Memory B cell (primary cell): ENCODE results near the gene OPA3.
A peak's percentile ranks its signal among the peaks of the same experiment; 100 is the strongest.

Experiments
- ATAC-seq: fragments of 150-1000 bp; cut with Tn5 transposase; 2 replicates; pipeline ENCODE4 v1.10.0; 2021; ENCODE audit warnings: low read depth, mild to moderate bottlenecking, moderate library complexity
- DNase-seq, 2 donors: peaks; one replicate each; pipeline ENCODE4 v3.0.0; 2022; ENCODE audit warnings: low spot score in 2 of 2
- H3K27ac Mint-ChIP-seq: one replicate; pipeline ENCODE4 v1.8.0; 2022; ENCODE audit warnings: mild to moderate bottlenecking, moderate library complexity, mixed read lengths
- H3K27me3 Mint-ChIP-seq: one replicate; pipeline ENCODE4 v1.8.0; 2022; ENCODE audit warnings: mixed read lengths
- H3K36me3 Mint-ChIP-seq: one replicate; pipeline ENCODE4 v1.8.0; 2022; ENCODE audit warnings: mild to moderate bottlenecking, mixed read lengths
- H3K4me1 Mint-ChIP-seq: one replicate; pipeline ENCODE4 v1.8.0; 2022; ENCODE audit warnings: mixed read lengths
- H3K4me3 Mint-ChIP-seq: one replicate; pipeline ENCODE4 v1.8.0; 2022; ENCODE audit warnings: mild to moderate bottlenecking, moderate library complexity, mixed read lengths
- H3K9me3 Mint-ChIP-seq: one replicate; pipeline ENCODE4 v1.8.0; 2022; ENCODE audit warnings: mixed read lengths

The OPA3 gene

GRCh38 chr19:45528744-45529419, 55.7 kb downstream of the OPA3 start:
- peak overlapping the region; percentile 45 for H3K27ac Mint-ChIP-seq

GRCh38 chr19:45528149-45528743, 56.4 kb downstream of the OPA3 start:
- peak overlapping the region; percentile 72 for H3K27ac Mint-ChIP-seq
- H3K9me3 Mint-ChIP-seq: no peaks in the 10 kb centered on the region
- peaks cover 17% of the 10 kb centered on the region for H3K4me1 Mint-ChIP-seq
- H3K36me3 Mint-ChIP-seq: peaks cover 15% of the 10 kb centered on the region
- H3K4me3 Mint-ChIP-seq: peak overlapping the region; percentile 38
- DNase-seq (no peak), ATAC-seq (no peak)
- no peaks in the 10 kb centered on the region for H3K27me3 Mint-ChIP-seq

More at GRCh38 chr19:45528744-45529419, 55.7 kb downstream of the OPA3 start:
- ATAC-seq (peak; percentile 39), DNase-seq (no peak)
- Mint-ChIP-seq H3K4me1 (peaks cover 12% of the 10 kb centered on the region), H3K27me3 (no peaks in the 10 kb centered on the region), H3K36me3 (peaks cover 12% of the 10 kb centered on the region), H3K9me3 (no peaks in the 10 kb centered on the region), H3K4me3 (peak overlapping the region; percentile 66)

- ATAC-seq (no peak), DNase-seq (no peak)
- peaks cover 15% of the 10 kb centered on the region for H3K36me3 Mint-ChIP-seq
- H3K27ac Mint-ChIP-seq: peak overlapping the region; percentile 72
- H3K4me1 Mint-ChIP-seq: peaks cover 17% of the 10 kb centered on the region
- H3K4me3 Mint-ChIP-seq: peak overlapping the region; percentile 38
- H3K27me3 Mint-ChIP-seq: no peaks in the 10 kb centered on the region
- H3K9me3 Mint-ChIP-seq: no peaks in the 10 kb centered on the region
Observed at GRCh38 chr19:45527731-45528130, 56.9 kb downstream of the OPA3 start.

- no peak for DNase-seq
- no peak overlapping the region for H3K4me3 Mint-ChIP-seq
- no peaks in the 10 kb centered on the region for H3K9me3 Mint-ChIP-seq
- H3K27me3 Mint-ChIP-seq: no peaks in the 10 kb centered on the region
- no peak overlapping the region for H3K27ac Mint-ChIP-seq
- H3K36me3 Mint-ChIP-seq: peaks cover 13% of the 10 kb centered on the region
- H3K4me1 Mint-ChIP-seq: peaks cover 18% of the 10 kb centered on the region
- no peak for ATAC-seq
Observed at GRCh38 chr19:45526971-45527370, 57.6 kb downstream of the OPA3 start.

- no peak for ATAC-seq
Observed at GRCh38 chr19:45526143-45526542, 58.5 kb downstream of the OPA3 start.

GRCh38 chr19:45524575-45525129, 60.0 kb downstream of the OPA3 start:
- DNase-seq: no peak
- Mint-ChIP-seq H3K4me1 (peaks cover 21% of the 10 kb centered on the region), H3K9me3 (no peaks in the 10 kb centered on the region), H3K27ac (no peak overlapping the region), H3K36me3 (peaks cover 15% of the 10 kb centered on the region), H3K4me3 (no peak overlapping the region), H3K27me3 (no peaks in the 10 kb centered on the region)
- ATAC-seq: no peak

More at GRCh38 chr19:45526143-45526542, 58.5 kb downstream of the OPA3 start:
- no peaks in the 10 kb centered on the region for H3K27me3 Mint-ChIP-seq
- peak overlapping the region; percentile 60 for H3K27ac Mint-ChIP-seq
- H3K9me3 Mint-ChIP-seq: no peaks in the 10 kb centered on the region
- no peak for DNase-seq
- H3K4me3 Mint-ChIP-seq: no peak overlapping the region
- H3K4me1 Mint-ChIP-seq: peaks cover 21% of the 10 kb centered on the region
- peaks cover 11% of the 10 kb centered on the region for H3K36me3 Mint-ChIP-seq

- H3K4me3 Mint-ChIP-seq: no peak overlapping the region
- H3K27ac Mint-ChIP-seq: peak overlapping the region; percentile 52
- H3K4me1 Mint-ChIP-seq: peaks cover 21% of the 10 kb centered on the region
- H3K9me3 Mint-ChIP-seq: no peaks in the 10 kb centered on the region
- H3K36me3 Mint-ChIP-seq: peaks cover 15% of the 10 kb centered on the region
- peak; percentile 84 for DNase-seq
- ATAC-seq: peak; percentile 95
- H3K27me3 Mint-ChIP-seq: no peaks in the 10 kb centered on the region
Observed at GRCh38 chr19:45523642-45524256, 60.9 kb downstream of the OPA3 start.

- DNase-seq: no peak
- H3K4me1 Mint-ChIP-seq: peaks cover 12% of the 10 kb centered on the region
- H3K27ac Mint-ChIP-seq: peak overlapping the region; percentile 38
- no peaks in the 10 kb centered on the region for H3K9me3 Mint-ChIP-seq
- ATAC-seq: no peak
- H3K36me3 Mint-ChIP-seq: peaks cover 22% of the 10 kb centered on the region
- H3K4me3 Mint-ChIP-seq: no peak overlapping the region
- no peaks in the 10 kb centered on the region for H3K27me3 Mint-ChIP-seq
Observed at GRCh38 chr19:45522010-45522941, 62.3 kb downstream of the OPA3 start.

- no peaks in the 10 kb centered on the region for H3K27me3 Mint-ChIP-seq
- H3K36me3 Mint-ChIP-seq: peaks cover 21% of the 10 kb centered on the region
- ATAC-seq: no peak
- no peaks in the 10 kb centered on the region for H3K9me3 Mint-ChIP-seq
- peaks cover 33% of the 10 kb centered on the region for H3K4me1 Mint-ChIP-seq
- no peak for DNase-seq
- H3K27ac Mint-ChIP-seq: no peak overlapping the region
- H3K4me3 Mint-ChIP-seq: no peak overlapping the region
Observed at GRCh38 chr19:45518469-45518826, 66.2 kb downstream of the OPA3 start.

GRCh38 chr19:45517641-45518468, 66.7 kb downstream of the OPA3 start:
- DNase-seq: no peak
- Mint-ChIP-seq H3K9me3 (no peaks in the 10 kb centered on the region), H3K4me1 (peaks cover 36% of the 10 kb centered on the region), H3K27ac (peak overlapping the region; percentile 85), H3K36me3 (peaks cover 21% of the 10 kb centered on the region), H3K27me3 (no peaks in the 10 kb centered on the region), H3K4me3 (no peak overlapping the region)
- no peak for ATAC-seq

- H3K36me3 Mint-ChIP-seq: peaks cover 21% of the 10 kb centered on the region
- no peak for ATAC-seq
- H3K27me3 Mint-ChIP-seq: no peaks in the 10 kb centered on the region
- peaks cover 38% of the 10 kb centered on the region for H3K4me1 Mint-ChIP-seq
- no peaks in the 10 kb centered on the region for H3K9me3 Mint-ChIP-seq
- H3K27ac Mint-ChIP-seq: peak overlapping the region; percentile 85
- H3K4me3 Mint-ChIP-seq: no peak overlapping the region
- DNase-seq: no peak
Observed at GRCh38 chr19:45517238-45517637, 67.4 kb downstream of the OPA3 start.

- H3K36me3 Mint-ChIP-seq: peaks cover 22% of the 10 kb centered on the region
- H3K27ac Mint-ChIP-seq: peak overlapping the region; percentile 85
- H3K9me3 Mint-ChIP-seq: no peaks in the 10 kb centered on the region
- no peak for DNase-seq
- H3K27me3 Mint-ChIP-seq: no peaks in the 10 kb centered on the region
- peaks cover 44% of the 10 kb centered on the region for H3K4me1 Mint-ChIP-seq
- H3K4me3 Mint-ChIP-seq: peak overlapping the region; percentile 75
- no peak for ATAC-seq
Observed at GRCh38 chr19:45515807-45516401, 68.7 kb downstream of the OPA3 start.
